GM21381 (cell line): ENCODE measurements around the gene OVCA2.
A peak's percentile ranks its signal among the peaks of the same experiment; 100 is the strongest.

Source experiments
- ATAC-seq: cut with Tn5 transposase; IDR thresholded peaks from one replicate; pipeline ENCODE4 v1.9.1; 2021; ENCODE audit warnings: mild to moderate bottlenecking, moderate library complexity; ENCODE audit not compliant: unreplicated experiment

Gene OVCA2

GRCh38 chr17:2051933-2052559 lies 10.2 kb downstream of the OVCA2 start:
- ATAC-seq = no peak

GRCh38 chr17:2053380-2054261 lies 11.8 kb downstream of the OVCA2 start:
- ATAC-seq = no peak

GRCh38 chr17:2054262-2054511 lies 12.4 kb downstream of the OVCA2 start:
- no peak for ATAC-seq

DNA sequence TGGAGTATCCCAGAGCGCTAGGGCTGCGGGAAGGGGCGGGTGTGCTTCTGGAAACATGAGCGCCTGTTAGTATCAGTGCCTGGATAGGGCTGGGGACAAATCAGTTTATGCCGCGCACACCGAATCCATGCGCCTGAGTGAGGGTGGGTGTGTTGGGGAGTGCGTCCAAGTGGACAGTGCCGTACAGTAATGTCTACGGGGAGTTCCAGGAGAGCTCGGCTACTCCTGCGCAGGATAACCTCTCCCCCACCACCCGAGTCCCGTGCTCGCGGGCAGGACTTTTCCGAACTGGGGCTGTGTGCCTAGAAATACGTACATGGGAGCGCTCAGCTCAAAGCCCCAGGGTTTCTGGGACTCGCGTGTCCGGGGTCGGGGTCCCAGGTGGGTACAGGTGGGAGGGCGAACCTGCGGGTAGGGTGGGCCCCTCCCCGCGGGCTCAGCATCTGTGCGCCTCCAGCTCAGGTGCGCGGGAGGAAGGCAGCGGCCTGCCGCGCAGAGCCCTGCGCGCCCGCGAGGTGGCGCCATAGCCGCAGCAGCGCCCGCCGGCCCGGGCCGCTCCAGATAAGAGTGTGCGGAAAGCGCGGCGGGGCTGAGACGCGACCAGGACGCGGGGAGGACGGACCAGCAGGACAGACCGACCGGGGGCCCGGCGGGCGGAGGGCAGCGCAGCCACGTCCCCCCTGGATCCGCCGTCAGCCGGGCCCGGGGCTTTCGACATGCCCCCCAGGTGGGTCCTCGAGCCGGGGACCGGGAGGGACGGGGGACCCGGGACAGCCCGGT lies 12.9 kb downstream of the OVCA2 start, which contains the start of gene HIC1:
Gene HIC1, plus strand, starts transcription at position 592 of the 780 bp plus-strand sequence. CDS start 1,588 bp downstream, outside the sequence.
- peak; percentile 31 for ATAC-seq

DNA sequence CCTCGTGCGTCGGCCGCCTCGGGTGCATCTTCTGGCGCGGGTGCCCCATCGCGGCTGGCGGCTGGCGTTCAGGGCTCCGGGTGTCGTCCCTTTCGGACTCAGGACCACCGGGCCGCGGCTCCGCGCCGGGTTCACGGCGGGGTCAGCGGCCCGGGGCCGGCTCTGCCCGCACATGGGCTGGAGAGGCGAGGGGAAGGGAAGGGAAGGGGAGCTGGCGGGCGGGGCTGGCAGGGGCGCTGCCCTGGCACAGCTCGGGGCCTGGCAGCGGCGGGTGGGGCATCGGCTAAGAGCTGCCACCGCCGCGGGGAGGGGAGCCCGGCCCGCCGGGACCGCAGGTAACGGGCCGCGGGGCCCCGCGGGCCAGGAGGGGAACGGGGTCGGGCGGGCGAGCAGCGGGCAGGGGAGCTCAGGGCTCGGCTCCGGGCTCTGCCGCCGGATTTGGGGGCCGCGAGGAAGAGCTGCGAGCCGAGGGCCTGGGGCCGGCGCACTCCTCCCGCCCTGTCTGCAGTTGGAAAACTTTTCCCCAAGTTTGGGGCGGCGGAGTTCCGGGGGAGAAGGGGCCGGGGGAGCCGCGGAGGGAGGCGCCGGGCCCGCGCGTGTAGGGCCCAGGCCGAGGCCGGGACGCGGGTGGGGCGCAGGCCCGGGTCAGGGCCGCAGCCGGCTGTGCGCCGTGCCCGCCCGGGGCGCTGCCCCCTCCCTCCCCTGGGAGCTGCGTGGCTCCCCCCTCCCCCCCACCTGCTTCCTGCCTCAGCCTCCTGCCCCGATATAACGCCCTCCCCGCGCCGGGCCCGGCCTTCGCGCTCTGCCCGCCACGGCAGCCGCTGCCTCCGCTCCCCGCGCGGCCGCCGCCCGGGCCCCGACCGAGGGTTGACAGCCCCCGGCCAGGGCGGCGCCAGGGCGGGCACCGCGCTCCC lies 13.7 kb downstream of the OVCA2 start:
- ATAC-seq = peak; percentile 4

GRCh38 chr17:2056206-2057174 lies 14.7 kb downstream of the OVCA2 start:
- no peak for ATAC-seq

DNA sequence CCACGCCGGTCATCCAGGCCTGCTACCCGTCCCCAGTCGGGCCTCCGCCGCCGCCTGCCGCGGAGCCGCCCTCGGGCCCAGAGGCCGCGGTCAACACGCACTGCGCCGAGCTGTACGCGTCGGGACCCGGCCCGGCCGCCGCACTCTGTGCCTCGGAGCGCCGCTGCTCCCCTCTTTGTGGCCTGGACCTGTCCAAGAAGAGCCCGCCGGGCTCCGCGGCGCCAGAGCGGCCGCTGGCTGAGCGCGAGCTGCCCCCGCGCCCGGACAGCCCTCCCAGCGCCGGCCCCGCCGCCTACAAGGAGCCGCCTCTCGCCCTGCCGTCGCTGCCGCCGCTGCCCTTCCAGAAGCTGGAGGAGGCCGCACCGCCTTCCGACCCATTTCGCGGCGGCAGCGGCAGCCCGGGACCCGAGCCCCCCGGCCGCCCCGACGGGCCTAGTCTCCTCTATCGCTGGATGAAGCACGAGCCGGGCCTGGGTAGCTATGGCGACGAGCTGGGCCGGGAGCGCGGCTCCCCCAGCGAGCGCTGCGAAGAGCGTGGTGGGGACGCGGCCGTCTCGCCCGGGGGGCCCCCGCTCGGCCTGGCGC lies 15.4 kb downstream of the OVCA2 start:
- no peak for ATAC-seq

- ATAC-seq = no peak
These were observed 16.2 kb downstream of the OVCA2 start for GRCh38 chr17:2057760-2058585.

- ATAC-seq = no peak
These were observed 17.0 kb downstream of the OVCA2 start for GRCh38 chr17:2058586-2059546.

GRCh38 chr17:2059547-2060384 lies 17.9 kb downstream of the OVCA2 start:
- ATAC-seq = no peak

DNA sequence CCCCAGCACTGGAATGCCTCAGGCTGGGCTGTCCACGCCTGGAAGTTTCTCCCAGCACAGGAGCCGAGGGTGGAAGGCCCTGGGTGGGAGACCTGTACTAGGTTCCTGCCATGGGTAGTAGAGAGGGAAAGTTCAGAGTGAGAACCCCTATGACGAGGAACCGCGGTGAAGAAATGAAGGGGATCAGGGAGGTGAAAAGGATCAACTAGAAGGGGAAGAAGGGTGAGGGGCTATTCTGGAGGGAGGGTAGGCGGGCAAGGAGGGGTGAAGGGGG lies 18.5 kb downstream of the OVCA2 start:
- ATAC-seq = no peak

GRCh38 chr17:2060681-2061440 lies 19.0 kb downstream of the OVCA2 start:
- ATAC-seq = no peak

DNA sequence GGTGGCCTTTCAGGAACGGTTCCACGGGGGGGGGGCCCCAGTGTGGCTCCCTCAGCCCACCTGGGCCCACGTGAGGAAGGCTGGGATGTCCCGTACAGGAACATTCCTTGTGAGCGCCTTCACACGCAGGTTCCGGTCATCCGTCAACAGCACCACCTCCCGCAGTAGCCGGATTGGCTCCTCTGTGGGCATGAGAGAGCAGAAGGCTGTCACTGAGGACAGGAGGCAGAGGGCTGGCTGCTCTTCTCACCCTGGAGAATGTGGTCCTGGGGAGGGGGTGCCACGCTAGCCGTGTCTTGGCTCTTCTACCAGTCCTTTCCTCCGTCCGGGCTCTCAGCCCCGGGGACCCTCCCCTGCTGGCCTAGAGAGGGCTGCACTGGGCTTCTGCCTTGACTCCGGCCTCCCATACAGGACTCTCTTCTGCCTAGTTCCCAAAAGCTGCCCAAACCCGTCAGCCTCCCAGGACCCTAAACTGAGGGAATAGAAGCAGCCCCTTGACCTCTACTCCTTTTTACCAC lies 19.7 kb downstream of the OVCA2 start:
- ATAC-seq = no peak

DNA sequence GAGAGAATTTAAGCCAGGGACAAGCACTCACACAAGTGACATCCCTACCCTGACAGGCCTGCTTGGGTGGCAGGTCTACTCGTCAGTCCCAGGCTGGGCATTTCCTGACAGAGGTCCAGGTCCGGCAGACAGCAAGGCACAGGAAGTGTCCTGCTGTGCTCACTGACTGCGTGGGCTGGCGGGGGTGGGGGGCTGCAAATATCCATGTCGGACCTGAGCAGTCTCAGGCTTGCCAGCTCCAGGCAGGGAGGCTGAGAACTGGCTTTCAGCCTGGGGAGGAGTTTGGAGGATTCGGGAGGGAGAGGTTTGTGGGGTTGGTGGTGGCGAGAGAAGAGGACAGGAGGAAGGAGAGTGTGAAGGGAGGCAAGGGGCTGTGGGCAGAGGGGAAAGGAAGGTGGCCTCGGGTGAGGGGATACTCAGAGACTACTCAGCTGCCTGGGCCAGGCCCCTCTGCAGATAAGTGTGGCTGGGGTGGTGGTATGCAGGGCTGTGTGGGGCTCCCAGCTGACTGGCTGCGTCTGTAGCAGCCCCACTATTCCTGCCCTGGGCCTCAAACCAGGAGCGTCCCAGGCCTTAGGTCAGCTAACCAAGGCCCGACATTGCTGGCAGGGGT lies 20.9 kb downstream of the OVCA2 start:
- ATAC-seq = no peak
